OCI-LY1 (cell line): ENCODE measurements around the gene ITIH3.

Experiments
- H2AFZ ChIP-seq: fragments of 200-600 bp; sonication (generic), shearing (Covaris generic); 2 replicates; pipeline ENCODE4 v1.6.0; 2014; ENCODE audit warnings: antibody characterized with exemption, mild to moderate bottlenecking, low read length
- H3F3A ChIP-seq: fragments of 200-600 bp; sonication (generic), shearing (Covaris generic); 2 replicates; pipeline ENCODE4 v1.6.0; 2014; ENCODE audit warnings: mild to moderate bottlenecking, antibody characterized with exemption, low read length, moderate library complexity; ENCODE audit not compliant: insufficient read depth
- H3K27ac ChIP-seq: fragments of 200-600 bp; sonication (generic); 2 replicates; pipeline ENCODE4 v1.5.1; 2014; ENCODE audit warnings: low read length, mixed run types, mild to moderate bottlenecking, low read depth; ENCODE audit not compliant: poor library complexity, severe bottlenecking
- H3K27me3 ChIP-seq: fragments of 200-600 bp; sonication (generic); 2 replicates; pipeline ENCODE4 v1.6.0; 2014; ENCODE audit warnings: antibody characterized with exemption, mild to moderate bottlenecking, low read length, moderate library complexity; ENCODE audit not compliant: insufficient read depth
- H3K36me3 ChIP-seq: fragments of 200-600 bp; sonication (generic); 2 replicates; pipeline ENCODE4 v1.6.1; 2014; ENCODE audit warnings: mild to moderate bottlenecking, antibody characterized with exemption, low read length, moderate library complexity, mixed read lengths; ENCODE audit not compliant: insufficient read depth
- H3K4me1 ChIP-seq: fragments of 200-600 bp; sonication (generic); 2 replicates; pipeline ENCODE4 v1.5.1; 2014; ENCODE audit warnings: mild to moderate bottlenecking, low read length, moderate library complexity; ENCODE audit not compliant: insufficient read depth, severe bottlenecking
- H3K4me2 ChIP-seq: fragments of 200-600 bp; sonication (generic), shearing (Covaris generic); 2 replicates; pipeline ENCODE4 v1.6.1; 2014; ENCODE audit warnings: low read length
- H3K4me3 ChIP-seq: fragments of 200-600 bp; sonication (generic); 2 replicates; pipeline ENCODE4 v1.5.1; 2014; ENCODE audit warnings: low read length, low read depth, mild to moderate bottlenecking, mixed read lengths; ENCODE audit not compliant: poor library complexity, severe bottlenecking
- H3K79me2 ChIP-seq: fragments of 200-600 bp; shearing (Covaris generic); 2 replicates; pipeline ENCODE4 v1.6.1; 2016; ENCODE audit warnings: mixed run types, low read length, mixed read lengths; ENCODE audit not compliant: insufficient read depth
- H3K9ac ChIP-seq: fragments of 200-600 bp; sonication (generic), shearing (Covaris generic); 2 replicates; pipeline ENCODE4 v1.6.1; 2014; ENCODE audit warnings: mild to moderate bottlenecking, low read length, mixed read lengths
- H3K9me2 ChIP-seq: fragments of 200-600 bp; sonication (generic), shearing (Covaris generic); 2 replicates; pipeline ENCODE4 v1.6.1; 2014; ENCODE audit warnings: low read depth, mild to moderate bottlenecking, low read length, mixed read lengths
- H3K9me3 ChIP-seq: fragments of 200-600 bp; shearing (Covaris generic); 2 replicates; pipeline ENCODE4 v1.6.1; 2014; ENCODE audit warnings: low read length, mixed read lengths
- H4K20me1 ChIP-seq: fragments of 200-600 bp; sonication (generic), shearing (Covaris generic); 2 replicates; pipeline ENCODE4 v1.6.0; 2016; ENCODE audit warnings: mild to moderate bottlenecking, low read length; ENCODE audit not compliant: insufficient read depth
- EZH2 ChIP-seq: fragments of 200-600 bp; sonication (generic), shearing (Covaris generic); IDR thresholded peaks from 2 replicates; pipeline ENCODE4 v1.8.0; 2017; ENCODE audit warnings: borderline replicate concordance, mixed run types, mild to moderate bottlenecking, antibody characterized with exemption, low read length, moderate library complexity, mixed read lengths
- TF ChIP-seq, protein P1 (sequence below): fragments of 200-600 bp; sonication (generic), shearing (Covaris generic); IDR thresholded peaks from 2 replicates; pipeline ENCODE4 v1.5.1; 2017; ENCODE audit warnings: mild to moderate bottlenecking, antibody characterized with exemption, low read length, moderate library complexity, mixed read lengths

The ITIH3 gene

DNA sequence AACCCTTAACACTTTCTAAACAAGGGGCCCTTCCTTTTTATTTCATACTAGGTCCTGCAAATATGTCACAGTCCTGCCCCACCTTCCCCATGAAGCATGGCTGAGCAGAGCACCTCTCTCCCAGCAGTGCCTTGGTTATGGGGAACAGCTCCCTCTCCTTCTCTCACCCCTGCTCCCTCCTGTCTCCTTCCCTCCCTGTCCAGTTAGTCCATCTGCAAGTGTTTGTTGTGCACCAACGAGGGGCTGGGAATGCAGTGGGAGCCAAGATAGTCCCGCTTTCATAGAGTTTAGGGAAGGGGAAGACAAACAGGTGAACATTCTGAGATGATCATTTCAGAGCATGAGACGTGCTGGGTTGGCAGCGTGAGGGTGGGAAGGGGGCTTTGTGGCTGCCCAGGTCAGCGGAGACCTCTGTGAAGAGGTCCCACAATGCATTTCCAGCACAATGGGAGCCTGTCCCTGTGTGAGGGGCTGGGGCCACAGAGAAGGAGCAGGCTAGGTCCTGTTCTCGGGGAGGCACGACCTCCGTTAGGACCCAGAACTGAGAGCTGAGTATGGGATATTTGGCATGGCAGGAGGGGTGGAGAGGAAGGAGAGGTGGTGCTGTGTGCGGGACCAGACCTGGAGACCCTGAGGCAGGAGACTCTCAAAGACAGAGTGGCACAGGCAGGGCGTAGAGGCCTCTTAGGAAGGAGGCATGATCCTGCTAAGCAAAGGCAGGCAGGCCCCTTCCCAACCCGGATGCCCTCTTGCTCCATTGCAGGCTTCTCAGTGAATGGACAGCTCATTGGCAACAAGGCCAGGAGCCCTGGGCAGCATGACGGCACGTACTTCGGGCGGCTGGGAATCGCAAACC is 5.5 kb upstream of the ITIH3 start:
- H2AFZ ChIP-seq: no peak overlapping the region
- no peak overlapping the region for H3K4me3 ChIP-seq
- H3K9me2 ChIP-seq: no peaks in the 10 kb centered on the region
- H3K36me3 ChIP-seq: no peaks in the 10 kb centered on the region
- H3K9me3 ChIP-seq: no peaks in the 10 kb centered on the region
- no peaks in the 10 kb centered on the region for H4K20me1 ChIP-seq
- H3K27me3 ChIP-seq: no peaks in the 10 kb centered on the region
- no peak overlapping the region for H3K27ac ChIP-seq
- H3F3A ChIP-seq: no peaks in the 10 kb centered on the region
- no peak overlapping the region for H3K9ac ChIP-seq
- H3K4me2 ChIP-seq: no peak overlapping the region
- no peaks in the 10 kb centered on the region for H3K79me2 ChIP-seq
- H3K4me1 ChIP-seq: no peaks in the 10 kb centered on the region
- TF ChIP-seq EZH2: no peak
- TF ChIP-seq, protein P1, sequence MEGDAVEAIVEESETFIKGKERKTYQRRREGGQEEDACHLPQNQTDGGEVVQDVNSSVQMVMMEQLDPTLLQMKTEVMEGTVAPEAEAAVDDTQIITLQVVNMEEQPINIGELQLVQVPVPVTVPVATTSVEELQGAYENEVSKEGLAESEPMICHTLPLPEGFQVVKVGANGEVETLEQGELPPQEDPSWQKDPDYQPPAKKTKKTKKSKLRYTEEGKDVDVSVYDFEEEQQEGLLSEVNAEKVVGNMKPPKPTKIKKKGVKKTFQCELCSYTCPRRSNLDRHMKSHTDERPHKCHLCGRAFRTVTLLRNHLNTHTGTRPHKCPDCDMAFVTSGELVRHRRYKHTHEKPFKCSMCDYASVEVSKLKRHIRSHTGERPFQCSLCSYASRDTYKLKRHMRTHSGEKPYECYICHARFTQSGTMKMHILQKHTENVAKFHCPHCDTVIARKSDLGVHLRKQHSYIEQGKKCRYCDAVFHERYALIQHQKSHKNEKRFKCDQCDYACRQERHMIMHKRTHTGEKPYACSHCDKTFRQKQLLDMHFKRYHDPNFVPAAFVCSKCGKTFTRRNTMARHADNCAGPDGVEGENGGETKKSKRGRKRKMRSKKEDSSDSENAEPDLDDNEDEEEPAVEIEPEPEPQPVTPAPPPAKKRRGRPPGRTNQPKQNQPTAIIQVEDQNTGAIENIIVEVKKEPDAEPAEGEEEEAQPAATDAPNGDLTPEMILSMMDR: no peak

DNA sequence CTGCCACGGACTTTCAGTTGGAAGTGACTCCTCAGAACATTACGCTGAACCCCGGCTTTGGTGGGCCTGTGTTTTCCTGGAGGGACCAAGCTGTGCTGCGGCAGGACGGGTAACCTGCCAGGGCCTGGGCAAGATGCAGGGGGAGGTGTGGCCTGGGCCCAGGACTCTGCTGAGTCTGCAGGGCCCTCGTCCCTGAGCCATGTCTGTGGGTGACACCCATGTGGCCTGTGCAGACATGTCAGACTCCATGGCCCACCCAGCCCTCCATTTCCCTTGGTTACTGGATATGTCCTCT is 4.9 kb upstream of the ITIH3 start:
- no peaks in the 10 kb centered on the region for H3K4me1 ChIP-seq
- no peak overlapping the region for H3K27ac ChIP-seq
- no peak for TF ChIP-seq EZH2
- TF ChIP-seq, protein P1: no peak

DNA sequence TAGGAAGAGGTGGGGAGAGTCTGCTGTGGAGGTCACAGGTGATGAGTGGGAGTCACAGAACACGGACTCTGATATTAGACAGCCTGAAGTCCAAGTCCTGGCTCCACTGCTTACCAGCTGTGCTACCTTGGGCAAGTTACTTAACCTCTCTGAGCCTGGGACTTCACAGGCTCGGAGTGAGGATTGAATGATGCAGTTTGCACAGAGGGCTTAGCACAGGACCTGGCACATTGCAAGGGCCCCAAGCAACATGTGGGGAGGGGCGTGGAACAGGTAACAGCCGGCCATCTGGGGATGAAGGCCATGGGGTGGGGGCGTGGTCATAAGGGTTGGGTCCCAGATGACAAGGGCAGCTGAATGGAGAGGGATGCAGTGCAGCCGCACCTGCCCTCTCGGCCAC is 4.3 kb upstream of the ITIH3 start:
- Histone ChIP-seq H3K4me2 (no peak overlapping the region), H3K79me2 (no peaks in the 10 kb centered on the region), H3F3A (no peaks in the 10 kb centered on the region), H3K9me3 (no peaks in the 10 kb centered on the region), H2AFZ (no peak overlapping the region), H3K9ac (no peak overlapping the region), H4K20me1 (no peaks in the 10 kb centered on the region), H3K27me3 (no peaks in the 10 kb centered on the region), H3K9me2 (no peaks in the 10 kb centered on the region), H3K27ac (no peak overlapping the region), H3K4me3 (no peak overlapping the region), H3K36me3 (no peaks in the 10 kb centered on the region), H3K4me1 (no peaks in the 10 kb centered on the region)
- TF ChIP-seq, protein P1: no peak
- no peak for TF ChIP-seq EZH2

More for the DNA sequence above, 4.9 kb upstream of the ITIH3 start:
- no peaks in the 10 kb centered on the region for H3K36me3 ChIP-seq
- no peaks in the 10 kb centered on the region for H3K9me2 ChIP-seq
- H3K4me2 ChIP-seq: no peak overlapping the region
- no peak overlapping the region for H3K9ac ChIP-seq
- H4K20me1 ChIP-seq: no peaks in the 10 kb centered on the region
- H3K27me3 ChIP-seq: no peaks in the 10 kb centered on the region
- H3K79me2 ChIP-seq: no peaks in the 10 kb centered on the region
- H3K4me3 ChIP-seq: no peak overlapping the region
- no peaks in the 10 kb centered on the region for H3K9me3 ChIP-seq
- no peaks in the 10 kb centered on the region for H3F3A ChIP-seq
- H2AFZ ChIP-seq: no peak overlapping the region
